NCI-H1417 (cell line): ENCODE measurements around the gene AFAP1L2.
A peak's percentile ranks its signal among the peaks of the same experiment; 100 is the strongest.

Experiments used
- DNase-seq, 3 experiments: peaks; one replicate each; lab custom pipeline; 2025; lab: John Stamatoyannopoulos, UW

The AFAP1L2 gene

GRCh38 chr10:114387784-114388183 lies 16.5 kb downstream of the AFAP1L2 start:
- DNase-seq: no peak

GRCh38 chr10:114386452-114386851 lies 17.9 kb downstream of the AFAP1L2 start:
- no peak for DNase-seq

GRCh38 chr10:114385557-114385956 lies 18.7 kb downstream of the AFAP1L2 start:
- no peak for DNase-seq

- DNase-seq: no peak
These were observed 19.7 kb downstream of the AFAP1L2 start for GRCh38 chr10:114384601-114385000.

GRCh38 chr10:114384181-114384580 lies 20.1 kb downstream of the AFAP1L2 start:
- DNase-seq: no peak

- no peak for DNase-seq
These were observed 23.5 kb downstream of the AFAP1L2 start for GRCh38 chr10:114380797-114381196.

- DNase-seq: peak in 1 of 3 experiments; percentile 1
These were observed 24.2 kb downstream of the AFAP1L2 start for GRCh38 chr10:114380060-114380459.

- DNase-seq: no peak
These were observed 24.7 kb downstream of the AFAP1L2 start for GRCh38 chr10:114379631-114380041.

- DNase-seq: no peak
These were observed 27.8 kb downstream of the AFAP1L2 start for GRCh38 chr10:114376523-114376922.

- no peak for DNase-seq
These were observed 29.3 kb downstream of the AFAP1L2 start for GRCh38 chr10:114375047-114375446.

- peak in 1 of 3 experiments; percentile 2 for DNase-seq
These were observed 30.1 kb downstream of the AFAP1L2 start for GRCh38 chr10:114374053-114374791.

- DNase-seq: no peak
These were observed 30.7 kb downstream of the AFAP1L2 start for GRCh38 chr10:114373631-114374030.

GRCh38 chr10:114372995-114373394 lies 31.3 kb downstream of the AFAP1L2 start:
- no peak for DNase-seq

- DNase-seq: no peak
These were observed 32.1 kb downstream of the AFAP1L2 start for GRCh38 chr10:114372179-114372578.

GRCh38 chr10:114370966-114371365 lies 33.3 kb downstream of the AFAP1L2 start:
- no peak for DNase-seq

- no peak for DNase-seq
These were observed 34.1 kb downstream of the AFAP1L2 start for GRCh38 chr10:114370199-114370598.

- no peak for DNase-seq
These were observed 36.3 kb downstream of the AFAP1L2 start for GRCh38 chr10:114368057-114368391.

- no peak for DNase-seq
These were observed 36.8 kb downstream of the AFAP1L2 start for GRCh38 chr10:114367351-114368056.

GRCh38 chr10:114364726-114365125 lies 39.6 kb downstream of the AFAP1L2 start:
- no peak for DNase-seq

GRCh38 chr10:114363745-114364454 lies 40.4 kb downstream of the AFAP1L2 start:
- no peak for DNase-seq

GRCh38 chr10:114362826-114363355 lies 41.4 kb downstream of the AFAP1L2 start:
- DNase-seq: no peak

- DNase-seq: no peak
These were observed 44.4 kb downstream of the AFAP1L2 start for GRCh38 chr10:114359953-114360345.
